ENCODE measurements around the gene FAS. TPM values are rescaled to one million over a fixed set of nuclear protein-coding genes. Genes with fewer than 3 reads are reported as not detected.

Gene FAS
- total RNA-seq, 1 donor from 2014 or later, result 22.5 TPM

DNA sequence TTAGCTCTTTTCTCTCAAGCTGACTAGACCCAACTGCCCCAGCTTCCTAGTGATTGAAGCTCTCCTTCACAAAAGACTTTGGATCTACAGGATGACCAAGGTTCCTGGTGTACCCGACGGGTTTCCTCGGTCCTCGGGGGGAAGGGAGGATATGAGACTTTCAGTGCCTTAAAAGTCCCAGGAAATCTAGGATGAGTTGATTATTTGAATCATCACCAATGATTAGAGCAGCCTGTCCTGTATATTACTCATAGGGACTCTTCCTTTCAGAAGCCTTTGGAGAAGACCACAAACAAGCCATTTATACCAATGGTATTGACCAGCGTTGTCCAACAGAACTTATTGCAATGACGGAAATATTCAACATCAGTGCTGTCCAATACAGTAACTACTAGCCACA lies 31.9 kb upstream of the FAS start:
- Mint-ChIP-seq H3K4me1 (ENCODE audit: low read depth) (peaks cover 27% of the 10 kb centered on the region), H3K9me3 (no peaks in the 10 kb centered on the region), H3K27me3 (ENCODE audit: low read depth) (peaks cover 2% of the 10 kb centered on the region), H3K4me3 (ENCODE audit: low read depth) (no peak overlapping the region), H3K36me3 (ENCODE audit: low read depth) (peaks cover 4% of the 10 kb centered on the region), H3K27ac (no peak overlapping the region)
- intact Hi-C loops (cut with micrococcal nuclease), result no loop called here
- no peak for DNase-seq (ENCODE audit: low spot score)

DNA sequence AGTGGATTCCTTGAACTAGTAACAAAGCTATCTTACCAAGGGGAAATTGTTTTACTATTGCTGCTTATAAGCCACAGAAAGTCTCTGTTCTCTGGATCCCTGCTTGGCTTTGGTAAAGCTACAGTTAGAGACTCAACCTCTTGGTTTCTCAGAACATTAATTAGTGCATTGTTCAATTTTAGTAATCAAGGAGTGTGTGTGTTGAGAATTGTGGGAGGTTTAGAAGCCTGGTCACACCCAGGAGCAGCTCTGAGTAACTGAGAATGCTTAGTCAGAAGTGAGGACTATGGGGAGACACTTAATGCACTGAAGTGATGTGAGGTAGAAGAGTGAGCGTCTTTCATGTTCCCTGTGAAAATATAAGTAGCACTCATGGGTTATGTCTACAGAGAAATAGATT lies 29.8 kb upstream of the FAS start:
- no peak for DNase-seq (ENCODE audit: low spot score)
- peaks cover 4% of the 10 kb centered on the region for H3K36me3 Mint-ChIP-seq (ENCODE audit: low read depth)
- intact Hi-C loops (cut with micrococcal nuclease), result loop anchor here (2.0 kb wide), 2 partner anchors 26 to 42 kb away; no protein-coding TSS in a partner anchor
- H3K9me3 Mint-ChIP-seq, result no peaks in the 10 kb centered on the region
- H3K27ac Mint-ChIP-seq, result peak overlapping the region; percentile 26
- H3K4me3 Mint-ChIP-seq (ENCODE audit: low read depth), result no peak overlapping the region
- peaks cover 26% of the 10 kb centered on the region for H3K4me1 Mint-ChIP-seq (ENCODE audit: low read depth)
- H3K27me3 Mint-ChIP-seq (ENCODE audit: low read depth), result peaks cover 2% of the 10 kb centered on the region

DNA sequence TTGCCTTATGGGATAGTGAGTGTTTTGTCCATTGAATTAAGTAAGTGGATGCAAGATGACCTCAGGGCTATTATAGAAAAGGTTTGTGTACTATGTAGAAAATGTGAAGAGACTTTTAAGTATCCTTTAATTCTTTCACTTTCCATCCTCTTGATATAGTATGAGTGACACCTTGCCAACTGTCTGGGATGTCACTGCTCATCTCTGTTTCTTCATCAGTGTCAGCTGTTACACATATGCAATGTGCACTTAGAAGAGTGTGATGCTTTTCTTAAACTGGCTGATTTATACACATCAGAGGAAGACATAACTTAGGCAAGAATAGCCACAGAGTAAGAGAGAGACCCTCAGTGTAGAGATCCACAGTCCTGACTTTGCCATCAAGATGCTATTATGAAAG lies 29.3 kb upstream of the FAS start:
- no peaks in the 10 kb centered on the region for H3K9me3 Mint-ChIP-seq
- DNase-seq (ENCODE audit: low spot score), result no peak
- peaks cover 2% of the 10 kb centered on the region for H3K27me3 Mint-ChIP-seq (ENCODE audit: low read depth)
- intact Hi-C loops (cut with micrococcal nuclease), result loop anchor here (2.0 kb wide), 2 partner anchors 26 to 42 kb away; no protein-coding TSS in a partner anchor
- H3K27ac Mint-ChIP-seq, result peak overlapping the region; percentile 26
- H3K36me3 Mint-ChIP-seq (ENCODE audit: low read depth), result peaks cover 4% of the 10 kb centered on the region
- H3K4me1 Mint-ChIP-seq (ENCODE audit: low read depth), result peaks cover 26% of the 10 kb centered on the region
- no peak overlapping the region for H3K4me3 Mint-ChIP-seq (ENCODE audit: low read depth)

DNA sequence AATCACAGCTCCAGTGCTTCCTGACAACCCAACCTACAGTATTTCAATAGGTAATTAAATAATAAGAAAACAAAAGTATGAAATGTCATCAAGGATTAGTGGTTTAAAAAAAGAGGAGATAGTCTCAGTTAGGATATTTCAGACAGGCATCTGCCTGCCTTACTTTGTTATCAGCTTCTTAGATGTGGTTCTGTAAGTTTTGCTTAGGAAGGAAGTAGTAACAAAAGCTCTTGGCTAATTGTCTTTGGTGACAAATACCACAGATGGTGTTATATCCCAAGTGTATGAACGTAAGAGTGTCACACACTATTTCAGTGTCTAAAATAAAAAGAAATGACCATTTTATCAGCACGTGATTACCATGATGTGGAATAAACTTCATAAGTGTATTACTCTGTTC lies 28.3 kb upstream of the FAS start:
- peaks cover 26% of the 10 kb centered on the region for H3K4me1 Mint-ChIP-seq (ENCODE audit: low read depth)
- no peak for DNase-seq (ENCODE audit: low spot score)
- H3K27me3 Mint-ChIP-seq (ENCODE audit: low read depth), result peaks cover 2% of the 10 kb centered on the region
- intact Hi-C loops (cut with micrococcal nuclease), result no loop called here
- H3K36me3 Mint-ChIP-seq (ENCODE audit: low read depth), result peaks cover 4% of the 10 kb centered on the region
- no peak overlapping the region for H3K4me3 Mint-ChIP-seq (ENCODE audit: low read depth)
- H3K27ac Mint-ChIP-seq, result peak overlapping the region; percentile 56
- no peaks in the 10 kb centered on the region for H3K9me3 Mint-ChIP-seq

DNA sequence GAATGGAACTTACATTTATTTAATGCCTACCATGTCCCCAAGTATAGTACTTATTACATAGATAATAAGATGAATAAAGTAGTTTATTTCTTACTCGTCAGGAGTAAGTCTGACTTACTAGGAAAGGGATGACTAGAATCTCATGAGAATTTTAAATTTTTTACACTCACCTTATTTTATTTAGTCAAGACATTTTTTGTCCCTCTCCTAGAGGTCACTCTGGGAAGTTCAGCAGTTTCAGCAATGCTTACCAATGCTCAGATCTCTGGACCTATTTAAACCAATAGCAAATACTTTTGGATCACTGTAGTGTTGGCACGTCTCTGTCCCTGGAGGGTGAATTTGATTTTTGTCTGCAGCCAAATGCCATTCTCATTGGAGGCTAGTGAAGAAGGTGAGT lies 27.3 kb upstream of the FAS start:
- Mint-ChIP-seq H3K9me3 (no peaks in the 10 kb centered on the region), H3K27ac (no peak overlapping the region), H3K36me3 (ENCODE audit: low read depth) (peaks cover 4% of the 10 kb centered on the region), H3K27me3 (ENCODE audit: low read depth) (peaks cover 2% of the 10 kb centered on the region), H3K4me1 (ENCODE audit: low read depth) (peaks cover 26% of the 10 kb centered on the region), H3K4me3 (ENCODE audit: low read depth) (no peak overlapping the region)
- DNase-seq (ENCODE audit: low spot score), result no peak
- intact Hi-C loops (cut with micrococcal nuclease), result no loop called here

DNA sequence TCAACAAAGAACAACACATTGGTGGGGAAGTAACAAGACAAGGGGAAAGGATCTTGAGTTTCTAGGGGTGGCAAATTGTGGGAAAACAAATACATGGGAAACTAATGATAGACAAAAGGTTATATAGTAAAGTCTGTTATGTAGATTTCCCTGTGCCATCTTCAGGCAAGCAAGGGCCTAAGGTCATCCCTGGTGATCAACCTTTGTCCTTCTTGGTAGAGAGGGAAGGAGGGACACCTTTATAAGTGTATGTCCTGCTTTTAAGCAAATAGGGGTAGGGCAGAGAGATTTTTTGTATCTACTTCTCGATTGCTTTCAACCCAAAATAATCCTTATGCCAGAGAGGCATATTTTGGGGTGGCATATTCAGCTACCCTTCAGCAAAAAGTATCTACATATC lies 26.2 kb upstream of the FAS start:
- Mint-ChIP-seq H3K9me3 (no peaks in the 10 kb centered on the region), H3K36me3 (ENCODE audit: low read depth) (peaks cover 4% of the 10 kb centered on the region), H3K4me1 (ENCODE audit: low read depth) (peaks cover 26% of the 10 kb centered on the region), H3K27ac (no peak overlapping the region), H3K27me3 (ENCODE audit: low read depth) (peaks cover 2% of the 10 kb centered on the region), H3K4me3 (ENCODE audit: low read depth) (no peak overlapping the region)
- DNase-seq (ENCODE audit: low spot score), result no peak
- intact Hi-C loops (cut with micrococcal nuclease), result no loop called here

DNA sequence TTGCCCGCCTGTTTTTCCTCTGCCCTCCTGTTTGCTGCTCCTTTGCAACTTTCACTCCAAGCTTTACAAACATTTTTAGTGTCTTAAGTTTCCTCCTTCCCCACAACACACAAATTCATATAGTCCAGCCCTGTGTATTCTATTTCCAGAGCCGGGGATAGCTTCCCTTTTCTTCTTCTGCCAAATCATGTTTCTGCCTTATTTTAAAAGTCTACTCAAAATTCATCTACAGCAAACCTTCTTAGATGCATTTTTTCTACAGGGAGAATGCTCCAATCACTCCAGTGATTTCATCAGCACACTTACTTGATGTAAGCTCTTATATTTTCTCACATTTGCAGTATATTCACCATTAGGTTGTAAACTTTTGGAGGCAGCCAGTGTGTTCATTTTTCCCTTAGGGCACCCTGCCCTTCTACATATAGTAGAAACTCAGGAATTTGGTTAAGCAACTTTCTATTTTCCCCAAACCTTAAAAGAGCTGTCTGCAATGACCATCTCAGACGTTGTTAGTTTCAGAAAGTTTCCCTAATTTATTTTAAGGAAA lies 25.7 kb upstream of the FAS start:
- no peak overlapping the region for H3K4me3 Mint-ChIP-seq (ENCODE audit: low read depth)
- H3K27ac Mint-ChIP-seq, result no peak overlapping the region
- H3K36me3 Mint-ChIP-seq (ENCODE audit: low read depth), result peaks cover 4% of the 10 kb centered on the region
- peaks cover 26% of the 10 kb centered on the region for H3K4me1 Mint-ChIP-seq (ENCODE audit: low read depth)
- no peaks in the 10 kb centered on the region for H3K9me3 Mint-ChIP-seq
- intact Hi-C loops (cut with micrococcal nuclease), result no loop called here
- peaks cover 2% of the 10 kb centered on the region for H3K27me3 Mint-ChIP-seq (ENCODE audit: low read depth)
- no peak for DNase-seq (ENCODE audit: low spot score)

DNA sequence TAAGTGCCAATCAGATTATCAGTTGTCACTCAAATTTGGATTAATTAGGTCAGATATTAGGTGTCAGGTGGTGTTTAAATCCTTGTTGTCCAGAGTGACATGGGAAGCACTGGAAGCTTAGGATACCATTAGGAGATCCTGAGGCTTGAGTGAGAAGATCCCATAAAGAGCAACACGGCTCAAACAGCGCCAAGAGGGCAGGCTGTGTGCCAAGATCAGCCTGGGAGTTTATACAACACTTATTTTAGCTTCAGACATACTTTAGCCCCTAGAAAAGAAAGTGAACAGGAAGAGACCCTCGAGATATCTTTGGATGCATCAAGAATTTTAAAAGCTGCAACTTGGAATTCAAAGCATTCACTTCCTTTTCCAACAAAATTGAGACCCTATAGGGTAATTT lies 23.8 kb upstream of the FAS start:
- peaks cover 2% of the 10 kb centered on the region for H3K27me3 Mint-ChIP-seq (ENCODE audit: low read depth)
- H3K36me3 Mint-ChIP-seq (ENCODE audit: low read depth), result peaks cover 4% of the 10 kb centered on the region
- no peak for DNase-seq (ENCODE audit: low spot score)
- H3K4me3 Mint-ChIP-seq (ENCODE audit: low read depth), result no peak overlapping the region
- peaks cover 11% of the 10 kb centered on the region for H3K4me1 Mint-ChIP-seq (ENCODE audit: low read depth)
- H3K27ac Mint-ChIP-seq, result no peak overlapping the region
- intact Hi-C loops (cut with micrococcal nuclease), result no loop called here
- no peaks in the 10 kb centered on the region for H3K9me3 Mint-ChIP-seq

DNA sequence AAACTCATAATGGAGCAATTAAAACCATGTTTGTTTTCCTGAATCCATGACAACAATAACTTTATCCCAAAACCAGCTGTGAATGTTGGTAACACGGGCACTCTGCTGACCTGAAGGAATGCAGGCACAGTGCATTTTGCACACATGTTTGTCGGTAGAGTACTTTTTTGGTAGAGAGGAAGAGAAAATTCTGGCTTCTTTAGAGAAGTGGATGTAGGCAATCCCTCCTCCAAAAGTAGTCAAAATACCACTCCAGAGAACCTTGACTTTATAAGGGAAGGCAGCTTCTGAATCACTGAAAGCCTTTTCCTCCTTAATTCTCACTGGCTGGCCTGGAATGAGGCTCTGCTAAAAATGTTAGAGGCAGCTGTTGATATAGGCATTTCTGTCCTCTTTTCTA lies 22.2 kb upstream of the FAS start:
- no peaks in the 10 kb centered on the region for H3K9me3 Mint-ChIP-seq
- no peak overlapping the region for H3K4me3 Mint-ChIP-seq (ENCODE audit: low read depth)
- no peak overlapping the region for H3K27ac Mint-ChIP-seq
- intact Hi-C loops (cut with micrococcal nuclease), result no loop called here
- peaks cover 4% of the 10 kb centered on the region for H3K4me1 Mint-ChIP-seq (ENCODE audit: low read depth)
- no peak for DNase-seq (ENCODE audit: low spot score)
- H3K36me3 Mint-ChIP-seq (ENCODE audit: low read depth), result no peaks in the 10 kb centered on the region
- peaks cover 2% of the 10 kb centered on the region for H3K27me3 Mint-ChIP-seq (ENCODE audit: low read depth)

DNA sequence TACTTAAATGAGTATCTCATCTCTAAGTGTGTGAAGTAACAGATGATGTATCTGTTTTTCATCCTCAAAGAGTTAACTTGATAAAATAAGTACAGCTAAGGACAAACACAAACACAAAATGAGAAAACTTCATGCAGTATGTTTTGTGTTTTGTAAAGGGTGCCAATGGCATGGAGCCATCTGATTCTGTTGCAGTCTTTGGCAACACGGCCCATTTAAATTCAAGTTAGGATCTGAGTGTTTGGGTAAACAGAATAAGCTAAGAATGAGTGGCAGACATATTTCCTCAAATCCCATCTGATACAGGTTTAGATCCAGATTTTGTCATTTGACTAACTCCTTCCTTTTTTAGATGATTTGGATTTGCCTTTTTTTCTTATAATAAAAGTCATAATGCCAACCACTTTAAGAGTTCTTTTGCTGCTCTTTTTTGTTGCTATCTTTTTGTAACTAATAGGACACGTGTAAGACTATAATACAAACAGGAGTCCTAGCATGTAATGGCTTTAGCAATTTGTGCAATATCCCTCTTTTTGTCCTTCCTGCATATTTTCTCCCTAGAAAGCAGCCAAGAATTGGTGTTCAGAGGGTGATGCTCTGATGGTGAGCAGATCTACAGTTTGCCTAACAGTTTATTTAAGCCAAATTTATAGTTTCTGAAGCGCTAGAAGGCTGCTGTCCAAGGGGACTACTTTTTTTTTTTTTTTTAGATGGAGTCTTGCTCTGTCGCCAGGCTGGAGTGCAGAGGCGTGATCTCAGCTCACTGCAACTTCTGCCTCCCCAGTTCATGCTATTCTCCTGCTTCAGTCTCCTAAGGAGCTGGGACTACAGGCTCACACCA lies 19.2 kb upstream of the FAS start:
- H3K27me3 Mint-ChIP-seq (ENCODE audit: low read depth), result no peaks in the 10 kb centered on the region
- H3K36me3 Mint-ChIP-seq (ENCODE audit: low read depth), result no peaks in the 10 kb centered on the region
- no peak overlapping the region for H3K4me3 Mint-ChIP-seq (ENCODE audit: low read depth)
- H3K9me3 Mint-ChIP-seq, result no peaks in the 10 kb centered on the region
- H3K27ac Mint-ChIP-seq, result no peak overlapping the region
- no peak for DNase-seq (ENCODE audit: low spot score)
- intact Hi-C loops (cut with micrococcal nuclease), result no loop called here
- peaks cover 17% of the 10 kb centered on the region for H3K4me1 Mint-ChIP-seq (ENCODE audit: low read depth)

DNA sequence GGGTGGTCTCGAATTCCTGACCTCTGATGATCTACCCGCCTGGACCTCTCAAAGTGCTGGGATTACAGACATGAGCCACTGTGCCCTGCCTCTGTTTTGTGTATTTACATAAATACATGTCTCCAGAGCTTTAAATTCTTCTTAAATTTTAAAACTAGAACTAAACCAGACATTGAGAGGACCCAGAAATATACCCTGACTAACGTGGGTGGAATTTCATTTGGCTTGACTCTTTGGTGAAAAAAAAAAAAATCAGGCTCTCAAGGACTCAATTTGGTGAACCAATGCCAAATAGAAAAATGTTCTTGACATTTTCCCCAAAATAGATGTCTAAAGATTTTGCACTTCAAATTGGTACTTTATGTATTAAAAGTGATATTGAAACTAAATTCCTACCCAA lies 16.6 kb upstream of the FAS start:
- Mint-ChIP-seq H3K27me3 (ENCODE audit: low read depth) (no peaks in the 10 kb centered on the region), H3K36me3 (ENCODE audit: low read depth) (peaks cover 3% of the 10 kb centered on the region), H3K4me1 (ENCODE audit: low read depth) (peaks cover 20% of the 10 kb centered on the region), H3K27ac (no peak overlapping the region), H3K4me3 (ENCODE audit: low read depth) (no peak overlapping the region), H3K9me3 (peaks cover 2% of the 10 kb centered on the region)
- intact Hi-C loops (cut with micrococcal nuclease), result no loop called here
- DNase-seq (ENCODE audit: low spot score), result no peak

DNA sequence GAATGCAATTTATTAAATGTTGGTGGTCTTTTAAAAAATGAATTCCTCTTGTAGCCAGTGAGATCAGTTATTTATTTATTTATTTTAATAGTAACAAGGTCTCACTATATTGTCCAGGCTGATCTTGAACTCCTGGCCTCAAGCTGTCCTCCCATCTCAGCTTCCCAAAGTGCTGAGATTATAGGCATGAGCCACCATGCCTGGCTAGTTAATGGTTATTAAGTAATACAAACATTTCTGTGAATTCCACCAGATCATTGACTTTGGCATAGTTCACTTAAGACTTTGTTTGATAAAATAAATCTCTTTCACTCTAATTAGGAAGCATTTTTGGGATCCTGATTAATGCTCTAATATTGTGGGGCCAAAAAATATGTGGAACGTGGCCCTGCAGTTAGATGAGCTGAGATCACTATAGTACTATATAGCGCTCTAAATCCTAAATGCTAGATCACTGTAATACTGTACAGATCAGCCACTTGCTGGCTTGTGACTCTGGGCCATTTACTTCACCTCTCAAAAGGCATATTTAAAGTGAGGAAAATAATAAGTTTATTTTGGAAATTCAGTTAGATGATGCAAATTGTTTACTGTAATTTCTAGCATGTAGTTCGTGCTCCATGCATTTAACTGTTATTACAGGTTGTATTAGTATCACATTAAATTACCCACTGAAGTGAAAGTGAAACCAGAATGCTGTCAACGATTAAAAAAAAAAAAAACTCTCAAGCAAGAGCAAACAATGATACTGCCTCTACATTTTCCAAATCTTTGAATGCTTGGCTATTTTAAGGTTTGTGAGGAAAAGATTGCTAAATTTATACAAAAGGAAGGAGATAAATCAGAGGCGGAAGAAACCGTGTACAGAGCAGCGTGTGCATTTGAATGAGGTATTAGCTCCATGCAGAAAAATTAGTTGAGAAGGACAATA lies 15.9 kb upstream of the FAS start:
- Mint-ChIP-seq H3K27ac (peak overlapping the region; percentile 97), H3K4me1 (ENCODE audit: low read depth) (peaks cover 22% of the 10 kb centered on the region), H3K36me3 (ENCODE audit: low read depth) (peaks cover 3% of the 10 kb centered on the region), H3K27me3 (ENCODE audit: low read depth) (no peaks in the 10 kb centered on the region), H3K4me3 (ENCODE audit: low read depth) (peak overlapping the region; percentile 99), H3K9me3 (peaks cover 2% of the 10 kb centered on the region)
- intact Hi-C loops (cut with micrococcal nuclease), result no loop called here
- DNase-seq (ENCODE audit: low spot score), result no peak

DNA sequence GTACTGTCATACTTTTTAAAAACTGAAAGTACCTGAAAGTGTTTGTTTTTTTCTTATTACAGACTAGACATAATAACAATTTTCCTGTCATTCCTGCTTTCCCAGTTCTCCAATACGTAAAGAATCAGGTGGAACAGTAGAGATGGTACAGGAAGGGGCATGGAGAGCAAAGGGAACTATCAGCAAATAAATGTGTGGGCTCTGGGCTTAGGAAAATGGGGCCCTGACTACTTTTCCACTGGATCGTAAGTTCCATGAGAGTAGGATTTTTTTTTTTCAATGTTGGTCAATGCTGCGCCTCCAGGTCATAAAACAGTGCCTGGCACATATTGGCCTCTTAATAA lies 15.2 kb upstream of the FAS start:
- DNase-seq (ENCODE audit: low spot score), result no peak
- no peaks in the 10 kb centered on the region for H3K27me3 Mint-ChIP-seq (ENCODE audit: low read depth)
- peaks cover 2% of the 10 kb centered on the region for H3K9me3 Mint-ChIP-seq
- H3K36me3 Mint-ChIP-seq (ENCODE audit: low read depth), result peaks cover 3% of the 10 kb centered on the region
- peak overlapping the region; percentile 99 for H3K4me3 Mint-ChIP-seq (ENCODE audit: low read depth)
- peaks cover 22% of the 10 kb centered on the region for H3K4me1 Mint-ChIP-seq (ENCODE audit: low read depth)
- peak overlapping the region; percentile 97 for H3K27ac Mint-ChIP-seq
- intact Hi-C loops (cut with micrococcal nuclease), result no loop called here
